SK-N-SH (cell line): Measurements from ENCODE around the gene CELF4.

Experiments
- MEF2A ChIP-seq: IDR thresholded peaks from 2 replicates; pipeline ENCODE4 v1.4.0; 2012; ENCODE audit warnings: low read depth, borderline replicate concordance
- POLR2AphosphoS5 ChIP-seq: IDR thresholded peaks from 2 replicates; pipeline ENCODE4 v1.6.1; 2012; ENCODE audit warnings: low read depth, low read length
- RCOR1 ChIP-seq: fragments of 150-350 bp; IDR thresholded peaks from 2 replicates; pipeline ENCODE4 v1.6.1; 2017; ENCODE audit warnings: antibody characterized with exemption, low read length
- SMC3 ChIP-seq: IDR thresholded peaks from 2 replicates; pipeline ENCODE4 v1.6.1; 2012; ENCODE audit warnings: low read depth, low read length, improper control_type of control experiment
- TCF12 ChIP-seq: IDR thresholded peaks from 2 replicates; pipeline ENCODE4 v1.4.0; 2012
- TF ChIP-seq, protein P1 (sequence below): fragments of 200-600 bp; sonication (generic); IDR thresholded peaks from 2 replicates; pipeline ENCODE4 v1.6.1; 2017; ENCODE audit warnings: antibody characterized with exemption, mild to moderate bottlenecking, moderate library complexity
- TF ChIP-seq, protein P2 (sequence below): IDR thresholded peaks from 2 replicates; pipeline ENCODE4 v1.4.0; 2012; ENCODE audit warnings: low read depth, borderline replicate concordance
- TF ChIP-seq, protein P3 (sequence below): IDR thresholded peaks from 2 replicates; pipeline ENCODE4 v1.4.0; 2012; ENCODE audit warnings: low read depth
- TF ChIP-seq, protein P4 (sequence below): IDR thresholded peaks from 2 replicates; pipeline ENCODE4 v1.6.1; 2012; ENCODE audit warnings: mild to moderate bottlenecking, low read depth, low read length, moderate library complexity
- TF ChIP-seq, protein P5 (sequence below): fragments of 150-350 bp; IDR thresholded peaks from 2 replicates; pipeline ENCODE4 v1.6.1; 2017; ENCODE audit warnings: antibody characterized with exemption, low read length, low read depth, borderline replicate concordance

DNA sequence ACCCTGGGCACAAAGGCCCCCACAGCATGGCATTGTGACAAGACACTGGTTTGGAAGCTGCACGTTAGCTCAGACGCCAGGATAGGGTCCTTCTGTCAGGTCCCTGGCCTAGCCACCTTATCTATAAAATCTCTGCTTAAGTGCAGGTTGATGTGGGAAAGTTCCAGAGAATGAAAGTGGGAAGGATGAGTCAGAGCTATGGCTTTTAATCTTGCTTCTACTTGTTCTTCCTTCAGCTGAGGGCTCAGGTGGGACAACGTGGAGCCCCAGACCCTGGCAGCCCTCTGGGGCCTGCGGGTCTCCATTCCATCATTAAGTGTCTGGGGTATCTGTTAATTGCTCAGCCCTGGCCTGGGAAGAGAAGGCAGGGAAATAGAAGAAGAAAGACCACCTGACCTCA is 64.5 kb downstream of the CELF4 start:
- TF ChIP-seq, protein P1, sequence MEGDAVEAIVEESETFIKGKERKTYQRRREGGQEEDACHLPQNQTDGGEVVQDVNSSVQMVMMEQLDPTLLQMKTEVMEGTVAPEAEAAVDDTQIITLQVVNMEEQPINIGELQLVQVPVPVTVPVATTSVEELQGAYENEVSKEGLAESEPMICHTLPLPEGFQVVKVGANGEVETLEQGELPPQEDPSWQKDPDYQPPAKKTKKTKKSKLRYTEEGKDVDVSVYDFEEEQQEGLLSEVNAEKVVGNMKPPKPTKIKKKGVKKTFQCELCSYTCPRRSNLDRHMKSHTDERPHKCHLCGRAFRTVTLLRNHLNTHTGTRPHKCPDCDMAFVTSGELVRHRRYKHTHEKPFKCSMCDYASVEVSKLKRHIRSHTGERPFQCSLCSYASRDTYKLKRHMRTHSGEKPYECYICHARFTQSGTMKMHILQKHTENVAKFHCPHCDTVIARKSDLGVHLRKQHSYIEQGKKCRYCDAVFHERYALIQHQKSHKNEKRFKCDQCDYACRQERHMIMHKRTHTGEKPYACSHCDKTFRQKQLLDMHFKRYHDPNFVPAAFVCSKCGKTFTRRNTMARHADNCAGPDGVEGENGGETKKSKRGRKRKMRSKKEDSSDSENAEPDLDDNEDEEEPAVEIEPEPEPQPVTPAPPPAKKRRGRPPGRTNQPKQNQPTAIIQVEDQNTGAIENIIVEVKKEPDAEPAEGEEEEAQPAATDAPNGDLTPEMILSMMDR: no peak
- TF ChIP-seq MEF2A (no peak), POLR2AphosphoS5 (no peak), TCF12 (no peak), RCOR1 (no peak), SMC3 (no peak)
- TF ChIP-seq, protein P2, sequence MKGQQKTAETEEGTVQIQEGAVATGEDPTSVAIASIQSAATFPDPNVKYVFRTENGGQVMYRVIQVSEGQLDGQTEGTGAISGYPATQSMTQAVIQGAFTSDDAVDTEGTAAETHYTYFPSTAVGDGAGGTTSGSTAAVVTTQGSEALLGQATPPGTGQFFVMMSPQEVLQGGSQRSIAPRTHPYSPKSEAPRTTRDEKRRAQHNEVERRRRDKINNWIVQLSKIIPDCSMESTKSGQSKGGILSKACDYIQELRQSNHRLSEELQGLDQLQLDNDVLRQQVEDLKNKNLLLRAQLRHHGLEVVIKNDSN: no peak
- TF ChIP-seq, protein P3, sequence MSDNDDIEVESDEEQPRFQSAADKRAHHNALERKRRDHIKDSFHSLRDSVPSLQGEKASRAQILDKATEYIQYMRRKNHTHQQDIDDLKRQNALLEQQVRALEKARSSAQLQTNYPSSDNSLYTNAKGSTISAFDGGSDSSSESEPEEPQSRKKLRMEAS: no peak
- TF ChIP-seq, protein P4, sequence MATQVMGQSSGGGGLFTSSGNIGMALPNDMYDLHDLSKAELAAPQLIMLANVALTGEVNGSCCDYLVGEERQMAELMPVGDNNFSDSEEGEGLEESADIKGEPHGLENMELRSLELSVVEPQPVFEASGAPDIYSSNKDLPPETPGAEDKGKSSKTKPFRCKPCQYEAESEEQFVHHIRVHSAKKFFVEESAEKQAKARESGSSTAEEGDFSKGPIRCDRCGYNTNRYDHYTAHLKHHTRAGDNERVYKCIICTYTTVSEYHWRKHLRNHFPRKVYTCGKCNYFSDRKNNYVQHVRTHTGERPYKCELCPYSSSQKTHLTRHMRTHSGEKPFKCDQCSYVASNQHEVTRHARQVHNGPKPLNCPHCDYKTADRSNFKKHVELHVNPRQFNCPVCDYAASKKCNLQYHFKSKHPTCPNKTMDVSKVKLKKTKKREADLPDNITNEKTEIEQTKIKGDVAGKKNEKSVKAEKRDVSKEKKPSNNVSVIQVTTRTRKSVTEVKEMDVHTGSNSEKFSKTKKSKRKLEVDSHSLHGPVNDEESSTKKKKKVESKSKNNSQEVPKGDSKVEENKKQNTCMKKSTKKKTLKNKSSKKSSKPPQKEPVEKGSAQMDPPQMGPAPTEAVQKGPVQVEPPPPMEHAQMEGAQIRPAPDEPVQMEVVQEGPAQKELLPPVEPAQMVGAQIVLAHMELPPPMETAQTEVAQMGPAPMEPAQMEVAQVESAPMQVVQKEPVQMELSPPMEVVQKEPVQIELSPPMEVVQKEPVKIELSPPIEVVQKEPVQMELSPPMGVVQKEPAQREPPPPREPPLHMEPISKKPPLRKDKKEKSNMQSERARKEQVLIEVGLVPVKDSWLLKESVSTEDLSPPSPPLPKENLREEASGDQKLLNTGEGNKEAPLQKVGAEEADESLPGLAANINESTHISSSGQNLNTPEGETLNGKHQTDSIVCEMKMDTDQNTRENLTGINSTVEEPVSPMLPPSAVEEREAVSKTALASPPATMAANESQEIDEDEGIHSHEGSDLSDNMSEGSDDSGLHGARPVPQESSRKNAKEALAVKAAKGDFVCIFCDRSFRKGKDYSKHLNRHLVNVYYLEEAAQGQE: no peak
- TF ChIP-seq, protein P5, sequence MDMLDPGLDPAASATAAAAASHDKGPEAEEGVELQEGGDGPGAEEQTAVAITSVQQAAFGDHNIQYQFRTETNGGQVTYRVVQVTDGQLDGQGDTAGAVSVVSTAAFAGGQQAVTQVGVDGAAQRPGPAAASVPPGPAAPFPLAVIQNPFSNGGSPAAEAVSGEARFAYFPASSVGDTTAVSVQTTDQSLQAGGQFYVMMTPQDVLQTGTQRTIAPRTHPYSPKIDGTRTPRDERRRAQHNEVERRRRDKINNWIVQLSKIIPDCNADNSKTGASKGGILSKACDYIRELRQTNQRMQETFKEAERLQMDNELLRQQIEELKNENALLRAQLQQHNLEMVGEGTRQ: no peak
